ENCODE data around the gene B3GNT3.
A peak's percentile ranks its signal among the peaks of the same experiment; 100 is the strongest.

DNA sequence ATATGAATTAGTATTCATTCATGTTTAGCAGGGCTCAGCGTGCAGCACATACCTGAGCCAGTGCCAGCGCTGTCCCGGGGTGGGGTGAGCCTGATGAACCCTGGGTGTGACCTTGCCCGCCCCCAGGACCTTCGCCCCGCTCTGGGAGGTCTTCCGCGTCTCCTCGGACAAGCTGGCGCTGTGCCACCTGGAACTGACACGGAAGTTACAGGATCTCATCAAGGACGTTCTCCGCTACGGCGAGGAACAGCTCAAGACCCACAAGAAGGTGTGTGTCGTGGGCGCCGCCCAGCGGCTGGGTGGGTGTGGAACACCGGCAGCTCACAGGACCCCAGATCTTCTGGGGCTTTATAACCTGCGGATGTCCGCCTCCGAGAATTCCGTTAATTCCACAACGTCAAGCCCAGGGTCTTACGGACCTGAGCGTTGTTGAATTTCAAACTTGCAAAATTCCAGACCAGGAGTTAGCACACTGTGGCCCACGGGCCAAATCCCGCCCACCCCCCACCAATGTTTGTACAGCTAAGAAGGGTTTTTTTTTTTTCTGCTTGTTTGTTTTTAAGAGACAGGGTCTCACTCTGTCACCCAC, 28.3 kb upstream of the B3GNT3 start:
- TF ChIP-seq CTCF (IDR thresholded peaks at IDR 0.05) (peak; percentile 49 to 76 (median 73)), POLR2AphosphoS5 (IDR thresholded peaks at IDR 0.05) (no peak)
